GM18861 (cell line): ENCODE data around the gene ENOX1.

Experiments
- ATAC-seq: cut with Tn5 transposase; IDR thresholded peaks from one replicate; pipeline ENCODE4 v1.9.1; 2021; ENCODE audit not compliant: unreplicated experiment

The ENOX1 gene

GRCh38 chr13:43267916-43268315 is 518.9 kb downstream of the ENOX1 start:
- no peak for ATAC-seq

- ATAC-seq = no peak
Measured at GRCh38 chr13:43266936-43267615, 519.7 kb downstream of the ENOX1 start.

- ATAC-seq = no peak
Measured at GRCh38 chr13:43265028-43265427, 521.7 kb downstream of the ENOX1 start.

- no peak for ATAC-seq
Measured at GRCh38 chr13:43264458-43264857, 522.3 kb downstream of the ENOX1 start.

GRCh38 chr13:43263047-43263446 is 523.7 kb downstream of the ENOX1 start:
- ATAC-seq = no peak

- ATAC-seq = no peak
Measured at GRCh38 chr13:43260999-43261398, 525.8 kb downstream of the ENOX1 start.

- no peak for ATAC-seq
Measured at GRCh38 chr13:43258771-43259170, 528.0 kb downstream of the ENOX1 start.

GRCh38 chr13:43257765-43258164 is 529.0 kb downstream of the ENOX1 start:
- no peak for ATAC-seq

- ATAC-seq = no peak
Measured at GRCh38 chr13:43251961-43252360, 534.8 kb downstream of the ENOX1 start.

GRCh38 chr13:43246382-43246781 is 540.4 kb downstream of the ENOX1 start:
- ATAC-seq = no peak

- ATAC-seq = no peak
Measured at GRCh38 chr13:43245374-43245964, 541.3 kb downstream of the ENOX1 start.

GRCh38 chr13:43244481-43244880 is 542.3 kb downstream of the ENOX1 start:
- ATAC-seq = no peak

- ATAC-seq = no peak
Measured at GRCh38 chr13:43243711-43244110, 543.1 kb downstream of the ENOX1 start.

- ATAC-seq = no peak
Measured at GRCh38 chr13:43242040-43242439, 544.7 kb downstream of the ENOX1 start.

GRCh38 chr13:43240278-43240677 is 546.5 kb downstream of the ENOX1 start:
- ATAC-seq = peak; percentile 78

- no peak for ATAC-seq
Measured at GRCh38 chr13:43239275-43239840, 547.4 kb downstream of the ENOX1 start.

- ATAC-seq = no peak
Measured at GRCh38 chr13:43238341-43239083, 548.3 kb downstream of the ENOX1 start.

GRCh38 chr13:43237616-43238015 is 549.2 kb downstream of the ENOX1 start:
- no peak for ATAC-seq

- no peak for ATAC-seq
Measured at GRCh38 chr13:43235028-43235427, 551.7 kb downstream of the ENOX1 start.

GRCh38 chr13:43232873-43233265 is 553.9 kb downstream of the ENOX1 start:
- no peak for ATAC-seq

- no peak for ATAC-seq
Measured at GRCh38 chr13:43232144-43232872, 554.5 kb downstream of the ENOX1 start.
